AG04449 (cell line): ENCODE measurements around the gene C5orf24.

Experiments
- CTCF ChIA-PET: fragments of 350-600 bp; formaldehyde crosslinking; extraction: SDS; loops from one replicate; lab custom pipeline; 2021; ENCODE audit warnings: antibody characterized with exemption; lab: Yijun Ruan, JAX
- POLR2A ChIA-PET: fragments of 400-600, 350-600 bp; formaldehyde crosslinking; extraction: SDS; loops from one replicate; lab custom pipeline; 2020; ENCODE audit warnings: antibody characterized with exemption, inconsistent platforms; lab: Yijun Ruan, JAX
- DNase-seq: peaks from one replicate; pipeline ENCODE4 v3.0.0-alpha.2; 2010; ENCODE audit warnings: low read depth, low spot score
- H3K4me3 ChIP-seq: 2 replicates; pipeline ENCODE4 v1.5.1; 2011; ENCODE audit warnings: low read depth, mild to moderate bottlenecking, control low read depth, low read length
- TF ChIP-seq, protein P1 (sequence below): IDR thresholded peaks from one replicate; pipeline ENCODE4 v1.5.1; 2011; ENCODE audit warnings: mild to moderate bottlenecking, moderate library complexity, low read length, control low read depth, inconsistent platforms; ENCODE audit not compliant: insufficient read depth; ENCODE audit errors: missing control alignments

C5orf24 gene

GRCh38 chr5:134845852-134846640, at the start of gene C5orf24:
TSS of gene C5orf24 (plus strand) at chr5:134845968. CDS start at chr5:134854901, 8,933 bp downstream.
- POLR2A ChIA-PET = interaction anchor here (0.6 to 1.3 kb wide), 12 partner anchors 8 to 295 kb away, joined by 3 to 14 read pairs (median 4); partner anchors contain the start of genes CAMLG, PCBD2, PITX1 and TXNDC15
- CTCF ChIA-PET = interaction anchor here (0.9 to 3.2 kb wide), 4 partner anchors 9 to 59 kb away, joined by 3 to 9 read pairs (median 5); partner anchors contain the start of gene PCBD2

DNA sequence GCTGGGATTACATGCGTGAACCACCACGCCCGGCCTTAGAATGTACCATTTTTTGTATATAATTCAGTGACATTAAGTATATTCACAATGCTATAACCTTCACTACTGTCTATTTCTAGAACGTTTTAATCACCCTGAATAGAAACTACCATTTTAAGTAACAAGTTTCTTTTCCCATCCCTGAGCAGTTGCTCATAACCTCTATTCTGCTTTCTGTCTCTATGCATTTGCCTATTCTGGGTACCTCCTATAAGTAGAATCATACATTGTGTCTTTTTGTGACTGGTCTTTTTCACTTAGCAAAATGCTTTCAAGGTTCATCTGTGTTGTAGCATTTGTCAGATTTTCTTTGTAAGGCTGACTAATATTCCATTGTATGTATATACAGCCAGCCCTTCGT, 47.3 kb upstream of the C5orf24 start:
- ChIA-PET CTCF (interaction anchor here (0.6 kb wide), 1 partner anchor 53 kb away, joined by 3 read pairs; no protein-coding TSS in a partner anchor), POLR2A (no interaction called here)
- H3K4me3 ChIP-seq = no peak overlapping the region
- TF ChIP-seq, protein P1, sequence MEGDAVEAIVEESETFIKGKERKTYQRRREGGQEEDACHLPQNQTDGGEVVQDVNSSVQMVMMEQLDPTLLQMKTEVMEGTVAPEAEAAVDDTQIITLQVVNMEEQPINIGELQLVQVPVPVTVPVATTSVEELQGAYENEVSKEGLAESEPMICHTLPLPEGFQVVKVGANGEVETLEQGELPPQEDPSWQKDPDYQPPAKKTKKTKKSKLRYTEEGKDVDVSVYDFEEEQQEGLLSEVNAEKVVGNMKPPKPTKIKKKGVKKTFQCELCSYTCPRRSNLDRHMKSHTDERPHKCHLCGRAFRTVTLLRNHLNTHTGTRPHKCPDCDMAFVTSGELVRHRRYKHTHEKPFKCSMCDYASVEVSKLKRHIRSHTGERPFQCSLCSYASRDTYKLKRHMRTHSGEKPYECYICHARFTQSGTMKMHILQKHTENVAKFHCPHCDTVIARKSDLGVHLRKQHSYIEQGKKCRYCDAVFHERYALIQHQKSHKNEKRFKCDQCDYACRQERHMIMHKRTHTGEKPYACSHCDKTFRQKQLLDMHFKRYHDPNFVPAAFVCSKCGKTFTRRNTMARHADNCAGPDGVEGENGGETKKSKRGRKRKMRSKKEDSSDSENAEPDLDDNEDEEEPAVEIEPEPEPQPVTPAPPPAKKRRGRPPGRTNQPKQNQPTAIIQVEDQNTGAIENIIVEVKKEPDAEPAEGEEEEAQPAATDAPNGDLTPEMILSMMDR = no peak
- no peak for DNase-seq

More at GRCh38 chr5:134845852-134846640, at the start of gene C5orf24:
- TF ChIP-seq, protein P1 = no peak
- peak; percentile 75 for DNase-seq
- peak within 1 kb of the TSS; percentile 78 for H3K4me3 ChIP-seq

DNA sequence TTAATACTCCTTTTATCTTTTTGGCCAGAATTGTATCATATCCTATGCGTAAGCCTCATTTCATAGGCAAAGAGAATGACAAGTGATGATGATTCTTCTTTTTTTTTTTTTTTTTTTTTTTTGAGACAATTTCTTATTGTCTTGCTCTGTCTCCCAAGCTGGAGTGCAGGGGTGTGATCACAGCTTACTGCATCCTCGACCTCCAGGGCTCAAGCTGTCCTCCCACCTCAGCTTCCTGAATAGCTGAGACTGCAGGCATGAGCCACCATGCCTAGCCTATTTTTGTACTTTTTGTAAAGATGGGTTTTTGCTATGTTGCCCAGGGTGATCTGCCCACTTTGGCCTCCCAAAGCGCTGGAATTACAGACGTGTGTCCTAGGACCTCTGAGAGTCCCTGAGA, 41.9 kb upstream of the C5orf24 start:
- ChIA-PET CTCF (no interaction called here), POLR2A (no interaction called here)
- no peak overlapping the region for H3K4me3 ChIP-seq
- TF ChIP-seq, protein P1 = no peak
- no peak for DNase-seq

DNA sequence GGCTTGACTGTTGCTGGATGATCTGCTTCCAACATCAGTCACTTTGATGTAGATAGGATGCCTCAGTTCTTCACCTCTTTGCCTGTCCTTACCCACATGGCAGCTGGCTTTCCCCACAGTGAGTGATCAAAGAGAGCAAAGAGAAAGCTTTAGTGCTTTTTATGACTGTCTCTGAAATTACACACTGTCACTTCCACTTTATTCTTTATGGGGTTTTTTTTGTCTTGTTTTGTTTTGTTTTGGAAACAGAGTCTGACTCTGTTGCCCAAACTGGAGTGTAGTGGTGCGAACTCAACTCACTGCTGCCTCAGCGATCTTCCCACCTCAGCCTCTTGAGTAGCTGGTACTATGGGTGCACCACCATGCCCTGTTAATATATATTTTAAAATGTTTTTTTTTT, 32.4 kb upstream of the C5orf24 start:
- no peak overlapping the region for H3K4me3 ChIP-seq
- TF ChIP-seq, protein P1 = no peak
- POLR2A ChIA-PET = no interaction called here
- no peak for DNase-seq
- CTCF ChIA-PET = no interaction called here

DNA sequence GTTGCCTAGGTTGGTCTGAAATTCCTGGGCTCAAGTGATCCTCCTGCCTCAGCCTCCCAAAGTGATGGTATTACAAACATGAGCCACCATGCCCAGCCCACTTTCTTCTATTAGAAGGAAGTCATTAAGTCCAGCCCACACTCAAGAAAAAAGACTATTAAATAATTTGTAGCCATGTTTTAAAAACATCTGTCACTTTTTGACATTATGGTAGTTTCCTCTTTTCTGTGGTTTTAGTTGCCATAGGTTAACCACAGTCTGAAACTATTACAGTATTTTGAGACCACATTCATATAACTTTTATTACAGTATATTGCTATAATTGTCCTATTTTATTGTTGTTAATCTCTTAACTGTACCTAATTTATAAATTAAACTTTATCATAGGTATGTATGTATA, 31.9 kb upstream of the C5orf24 start:
- H3K4me3 ChIP-seq = no peak overlapping the region
- ChIA-PET CTCF (no interaction called here), POLR2A (no interaction called here)
- TF ChIP-seq, protein P1 = no peak
- no peak for DNase-seq

DNA sequence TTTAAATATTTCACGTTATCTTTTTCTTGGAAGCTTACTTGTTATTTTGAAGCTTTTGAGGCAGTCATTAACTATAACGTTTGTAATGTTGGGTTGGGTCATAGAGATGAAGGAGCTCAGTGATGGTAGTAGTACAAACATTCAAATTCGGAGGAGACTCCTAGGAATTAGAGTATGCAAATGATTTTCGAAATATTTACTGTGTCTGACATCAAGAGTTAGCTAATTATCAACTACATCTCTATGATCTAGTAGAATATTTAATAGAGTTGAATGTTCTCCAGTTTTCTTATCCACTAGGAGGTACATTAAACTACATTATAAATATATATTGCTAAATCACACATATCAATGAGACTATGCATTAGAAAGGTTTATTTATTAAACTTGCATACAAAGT, 28.8 kb upstream of the C5orf24 start:
- DNase-seq = no peak
- H3K4me3 ChIP-seq = no peak overlapping the region
- ChIA-PET CTCF (no interaction called here), POLR2A (no interaction called here)
- TF ChIP-seq, protein P1 = no peak
